ENCODE data around the gene SIX5.

SIX5 gene

DNA sequence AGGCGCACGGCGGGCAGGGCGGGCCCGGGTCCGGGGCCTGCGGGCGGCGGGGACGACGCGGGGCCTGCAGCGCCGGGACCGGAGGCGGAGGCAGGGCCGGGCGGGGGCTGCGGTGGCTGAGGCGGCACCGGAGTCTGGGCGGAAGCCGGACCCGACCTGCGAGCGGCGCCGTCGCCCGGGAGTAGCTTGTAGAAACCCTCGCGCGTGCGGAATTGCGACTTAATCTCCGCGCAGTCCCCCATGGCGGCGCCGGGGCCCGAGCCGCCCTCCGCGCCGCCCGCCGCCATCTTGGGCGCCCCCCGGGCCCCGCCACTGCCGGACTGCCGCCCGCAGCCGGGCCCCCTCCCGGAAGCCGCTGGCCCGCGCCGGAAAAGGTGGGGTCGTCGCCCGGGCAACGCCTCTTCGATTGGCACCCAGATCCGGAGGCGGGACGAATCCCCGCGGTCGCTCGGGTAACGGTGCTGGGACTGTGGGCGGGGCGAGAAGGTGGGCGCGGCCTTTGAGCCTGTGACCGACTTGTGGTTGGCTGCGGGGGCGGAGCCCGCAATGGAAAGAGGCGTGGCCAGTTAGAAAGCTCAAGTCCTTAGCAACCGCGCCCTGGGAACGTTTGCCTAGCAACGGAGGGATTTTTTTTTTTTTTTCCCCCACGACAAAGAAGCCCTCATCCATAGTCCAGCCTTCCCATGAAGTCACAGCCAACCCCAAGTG is 23.6 kb upstream of the SIX5 start, which contains the start of gene DMWD:
TSS of gene DMWD (minus strand) at position 376 of the 708 bp plus-strand sequence. CDS start at position 287, 89 bp downstream.
- peak; percentile 98 for DNase-seq (ENCODE audit: low spot score)

DNA sequence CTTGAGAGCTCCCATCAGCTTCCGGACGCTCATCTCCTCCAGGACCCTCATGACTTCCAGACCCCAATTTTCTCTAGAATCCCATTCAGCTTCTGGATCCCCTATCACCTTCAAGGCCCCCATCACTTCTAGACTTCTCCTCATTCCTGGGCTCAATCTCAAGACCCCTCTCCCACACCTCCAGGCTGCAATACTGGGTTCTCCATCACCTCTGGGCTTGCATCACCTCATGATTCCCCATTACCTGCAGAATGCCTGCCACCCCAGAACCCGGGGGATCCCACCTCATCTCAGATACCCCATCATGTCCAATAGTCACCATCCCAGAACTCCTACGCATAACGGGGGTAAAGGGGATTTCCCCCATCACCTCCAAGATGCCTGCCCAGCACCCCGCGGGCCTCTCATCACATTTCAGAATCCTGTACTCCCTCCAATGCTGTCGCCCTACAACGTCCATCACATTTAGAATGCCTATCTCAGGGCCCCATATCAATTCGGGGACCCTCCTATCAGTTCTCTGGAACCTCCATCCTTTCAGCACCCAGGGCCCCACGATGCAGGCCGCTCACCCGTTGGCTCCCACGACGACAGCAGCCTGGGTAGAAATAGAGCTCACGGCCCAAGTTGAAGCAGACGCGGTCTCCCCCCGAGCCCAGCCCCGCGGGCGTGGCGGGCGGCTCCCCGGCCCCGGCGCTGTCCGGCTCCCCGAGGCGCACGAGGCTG is 22.9 kb upstream of the SIX5 start:
- DNase-seq (ENCODE audit: low spot score): no peak

DNA sequence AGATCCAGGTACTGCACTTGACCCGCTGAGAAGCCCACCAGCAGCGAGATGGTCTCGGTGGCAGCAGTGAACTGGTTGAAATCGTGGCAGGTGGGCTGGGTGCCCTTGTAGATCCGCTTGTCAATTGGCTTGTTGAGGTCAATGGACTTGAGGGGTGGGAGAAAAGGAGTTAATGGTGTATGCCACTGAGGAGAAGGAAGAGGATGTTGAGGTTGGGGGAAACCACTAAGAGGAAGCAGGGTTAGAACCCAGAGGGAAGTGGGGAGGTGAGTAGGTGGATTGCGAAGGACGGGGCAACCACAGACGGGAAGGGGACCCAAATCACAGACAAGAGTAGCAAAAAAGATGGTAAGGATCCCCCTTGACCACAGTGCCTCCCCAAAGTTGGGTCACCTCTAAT is 21.9 kb upstream of the SIX5 start:
- DNase-seq (ENCODE audit: low spot score): no peak

DNA sequence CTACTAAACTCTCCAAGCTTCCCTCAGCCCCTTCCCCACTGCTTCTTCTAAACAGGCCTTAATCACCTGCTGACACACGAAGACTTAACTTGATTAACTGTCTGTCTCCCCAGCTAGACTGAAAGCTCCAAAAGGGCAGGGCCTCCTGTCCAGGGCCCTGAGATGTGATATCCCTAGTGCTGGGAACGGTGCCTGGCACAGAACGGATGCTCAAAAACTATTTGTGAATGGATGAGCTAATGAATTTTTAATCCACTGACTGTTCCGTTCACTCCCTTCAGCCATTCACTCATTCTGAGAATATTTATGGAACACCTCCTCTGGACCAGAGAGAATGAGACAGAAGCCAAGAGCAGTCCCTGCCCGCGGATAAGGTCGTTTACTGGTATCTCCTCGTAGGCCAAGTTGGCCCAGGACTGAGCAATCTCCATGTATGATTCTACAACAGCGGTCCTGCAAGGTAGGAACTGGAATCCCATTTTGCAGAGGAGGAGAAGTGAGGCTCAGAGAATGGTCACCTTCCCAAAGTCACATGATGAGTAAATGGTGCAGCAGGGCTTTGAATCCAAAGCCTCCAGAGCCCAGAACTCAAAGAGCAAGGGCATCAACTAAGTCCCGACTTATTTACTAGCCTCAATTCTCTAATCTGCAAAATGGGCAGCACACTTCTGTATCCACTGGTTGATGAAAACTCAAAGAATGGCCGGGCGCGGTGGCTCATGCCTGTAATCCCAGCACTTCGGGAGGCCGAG is 20.2 kb upstream of the SIX5 start:
- no peak for DNase-seq (ENCODE audit: low spot score)

DNA sequence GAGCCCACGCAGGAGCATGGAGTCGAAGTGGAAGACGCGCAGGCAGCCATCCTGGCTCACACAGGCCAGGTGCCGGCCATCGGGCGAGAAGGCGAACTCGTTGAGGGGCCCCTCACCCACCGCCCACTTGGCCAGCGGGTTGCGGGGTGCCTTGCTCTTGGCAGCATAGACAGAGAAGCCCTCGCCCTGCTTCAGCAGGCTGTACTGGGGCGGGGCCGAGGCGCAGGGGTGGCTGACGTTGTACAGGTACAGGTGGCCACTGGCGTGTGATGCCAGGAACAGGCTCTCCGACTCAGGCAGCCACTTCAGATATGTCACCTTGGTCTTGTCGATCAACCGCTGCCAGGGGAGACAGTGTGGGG is 17.5 kb upstream of the SIX5 start:
- no peak for DNase-seq (ENCODE audit: low spot score)

DNA sequence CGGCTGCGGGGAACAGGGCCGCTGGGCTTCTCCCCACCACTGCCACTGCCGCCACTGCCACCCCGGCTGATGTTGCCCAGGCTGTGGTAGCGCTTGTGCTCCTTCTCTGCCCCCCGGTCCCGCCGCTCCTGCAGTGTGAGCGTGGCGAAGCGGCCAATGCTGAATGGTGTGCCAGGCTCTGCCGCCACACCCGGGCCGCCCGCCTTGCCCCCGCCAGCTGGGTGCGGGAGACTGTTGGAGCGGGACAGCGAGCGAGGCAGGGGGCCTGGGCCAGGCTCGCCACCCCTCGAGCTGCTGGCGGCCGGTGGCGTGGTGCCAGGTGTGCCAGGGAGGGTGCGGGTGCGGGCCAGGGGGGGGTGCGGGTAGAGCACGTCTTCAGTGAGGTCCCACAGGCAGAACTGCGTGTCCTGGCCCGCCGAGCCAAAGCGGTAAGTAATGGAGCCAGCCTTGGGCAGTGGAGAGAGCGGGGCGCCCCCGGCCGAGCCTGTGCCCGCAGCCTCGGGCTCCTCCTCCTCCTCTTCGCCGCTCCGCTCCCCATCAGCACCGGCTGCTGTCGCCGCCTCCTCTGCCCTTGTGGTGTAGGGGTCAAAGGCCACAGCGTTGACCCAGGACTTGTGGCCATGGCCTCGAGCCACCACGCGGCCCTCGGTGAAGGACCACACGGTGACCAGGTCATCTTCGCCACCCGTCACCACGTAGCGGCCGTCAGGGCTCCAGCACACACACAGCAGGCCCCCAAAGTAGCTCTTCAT is 16.9 kb upstream of the SIX5 start:
- no peak for DNase-seq (ENCODE audit: low spot score)

DNA sequence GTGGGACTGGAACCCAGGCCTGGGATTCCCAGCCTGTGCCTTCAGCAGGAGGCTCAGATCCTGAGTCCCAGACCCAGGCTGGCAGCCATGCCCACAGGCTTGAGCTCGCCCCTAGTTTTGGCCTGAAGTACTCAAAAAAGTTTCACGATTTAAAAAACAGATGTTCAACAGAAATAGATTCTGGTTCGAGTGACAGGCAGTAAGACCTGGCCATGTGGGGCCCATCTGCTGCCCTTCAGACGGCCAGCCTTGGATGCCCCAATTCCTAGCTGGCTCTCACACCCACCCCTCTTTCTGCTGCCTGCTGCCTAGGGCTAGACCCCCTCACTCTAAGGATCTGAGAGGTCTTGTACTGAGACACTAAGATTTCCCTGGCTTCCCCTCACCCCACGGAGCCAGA is 16.0 kb upstream of the SIX5 start:
- DNase-seq (ENCODE audit: low spot score): no peak

DNA sequence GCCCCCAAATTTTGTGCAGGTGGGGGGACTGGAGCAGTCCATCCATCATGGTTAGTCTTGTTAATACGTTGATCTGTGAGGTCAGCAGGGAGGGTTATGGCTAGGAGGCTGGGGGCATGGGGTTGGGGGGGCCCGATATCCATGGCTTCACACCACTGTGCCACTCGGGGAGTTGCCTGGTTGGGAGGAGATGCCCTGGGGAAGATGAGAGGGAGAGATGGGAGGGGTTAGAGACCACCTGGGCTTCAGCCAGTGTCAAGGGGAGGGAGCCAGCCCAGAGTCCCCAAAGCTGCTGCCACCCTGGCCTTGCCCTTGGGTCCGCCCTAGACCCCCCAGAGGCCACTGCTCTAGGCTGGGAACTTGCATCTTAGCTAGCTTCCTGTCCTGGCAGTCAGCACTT is 15.0 kb upstream of the SIX5 start:
- DNase-seq (ENCODE audit: low spot score): no peak

DNA sequence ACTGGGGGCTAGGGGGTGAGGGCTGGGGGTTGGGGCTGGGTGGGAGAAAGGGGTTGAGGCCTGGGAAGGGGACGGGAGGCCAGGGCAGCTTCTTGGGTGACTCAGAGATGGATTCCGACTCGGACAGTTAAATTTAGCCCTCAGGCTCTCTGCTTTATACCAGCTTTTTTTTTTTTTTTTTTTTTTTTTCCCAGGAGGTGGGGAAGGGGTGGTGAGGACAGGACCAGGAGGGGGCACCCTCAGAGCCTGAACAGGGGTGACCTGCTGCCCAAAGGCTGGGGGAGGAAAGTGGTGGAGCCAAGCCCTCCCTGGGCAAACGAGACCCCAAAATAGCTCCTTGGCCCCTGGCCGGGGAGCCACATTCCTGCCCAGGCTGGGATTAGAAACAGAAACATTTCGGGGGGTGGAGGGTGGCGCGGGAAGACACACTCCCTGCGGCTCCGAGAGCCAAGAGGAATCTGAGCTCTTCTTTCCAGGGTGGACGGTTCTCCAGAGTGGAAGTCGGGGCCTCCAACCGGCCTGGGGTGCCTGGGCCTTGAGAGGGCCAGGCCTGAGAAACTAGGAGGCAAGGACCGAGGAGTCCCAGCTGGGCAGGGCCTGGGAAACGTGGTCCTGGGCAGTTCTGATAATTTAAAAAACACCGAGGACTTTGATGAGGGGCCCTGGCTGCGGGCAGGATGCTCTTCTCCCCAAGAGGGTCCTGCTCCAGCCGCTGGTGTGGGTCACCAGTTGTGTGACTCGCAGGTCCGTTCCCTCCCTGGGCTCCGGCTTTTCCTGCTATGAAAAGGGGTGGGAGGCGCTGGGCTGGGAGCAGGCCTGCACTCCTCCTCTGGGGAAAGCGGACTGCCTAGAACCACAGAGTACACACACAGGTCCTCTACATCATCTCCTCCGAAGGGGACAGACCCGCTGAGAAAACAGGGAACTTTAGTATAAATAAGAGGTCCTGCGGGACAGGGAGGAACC is 14.1 kb upstream of the SIX5 start:
- no peak for DNase-seq (ENCODE audit: low spot score)

DNA sequence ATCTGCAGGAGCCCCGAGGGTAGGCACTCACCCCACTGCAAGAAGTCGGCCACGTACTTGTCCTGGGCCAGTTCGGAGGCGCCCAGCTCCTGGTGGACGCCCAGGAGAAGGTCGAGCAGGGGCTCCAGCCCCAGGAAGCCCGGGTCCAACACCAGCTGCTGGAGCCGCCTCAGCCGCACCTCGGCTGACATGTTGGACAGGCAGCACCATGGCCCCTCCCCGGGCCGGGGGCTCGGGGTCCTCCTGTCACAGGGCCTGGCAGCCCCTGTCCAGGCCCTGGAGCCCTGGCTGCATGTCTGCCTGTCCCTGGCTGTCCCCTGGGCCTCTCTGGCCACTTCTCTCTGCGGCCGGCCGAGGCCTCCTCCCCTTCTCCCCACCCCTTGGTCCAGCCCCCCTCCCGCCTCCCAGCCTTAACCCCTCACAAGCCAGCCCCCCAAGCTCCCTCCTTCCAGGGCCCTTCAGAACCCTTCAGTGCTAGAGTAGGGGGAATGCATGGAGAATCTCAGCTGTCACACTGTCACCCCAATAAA is 13.2 kb upstream of the SIX5 start, which contains the start of gene DMPK:
TSS of gene DMPK (minus strand) at position 329 of the 530 bp plus-strand sequence. CDS start at position 191, 138 bp downstream.
- no peak for DNase-seq (ENCODE audit: low spot score)

DNA sequence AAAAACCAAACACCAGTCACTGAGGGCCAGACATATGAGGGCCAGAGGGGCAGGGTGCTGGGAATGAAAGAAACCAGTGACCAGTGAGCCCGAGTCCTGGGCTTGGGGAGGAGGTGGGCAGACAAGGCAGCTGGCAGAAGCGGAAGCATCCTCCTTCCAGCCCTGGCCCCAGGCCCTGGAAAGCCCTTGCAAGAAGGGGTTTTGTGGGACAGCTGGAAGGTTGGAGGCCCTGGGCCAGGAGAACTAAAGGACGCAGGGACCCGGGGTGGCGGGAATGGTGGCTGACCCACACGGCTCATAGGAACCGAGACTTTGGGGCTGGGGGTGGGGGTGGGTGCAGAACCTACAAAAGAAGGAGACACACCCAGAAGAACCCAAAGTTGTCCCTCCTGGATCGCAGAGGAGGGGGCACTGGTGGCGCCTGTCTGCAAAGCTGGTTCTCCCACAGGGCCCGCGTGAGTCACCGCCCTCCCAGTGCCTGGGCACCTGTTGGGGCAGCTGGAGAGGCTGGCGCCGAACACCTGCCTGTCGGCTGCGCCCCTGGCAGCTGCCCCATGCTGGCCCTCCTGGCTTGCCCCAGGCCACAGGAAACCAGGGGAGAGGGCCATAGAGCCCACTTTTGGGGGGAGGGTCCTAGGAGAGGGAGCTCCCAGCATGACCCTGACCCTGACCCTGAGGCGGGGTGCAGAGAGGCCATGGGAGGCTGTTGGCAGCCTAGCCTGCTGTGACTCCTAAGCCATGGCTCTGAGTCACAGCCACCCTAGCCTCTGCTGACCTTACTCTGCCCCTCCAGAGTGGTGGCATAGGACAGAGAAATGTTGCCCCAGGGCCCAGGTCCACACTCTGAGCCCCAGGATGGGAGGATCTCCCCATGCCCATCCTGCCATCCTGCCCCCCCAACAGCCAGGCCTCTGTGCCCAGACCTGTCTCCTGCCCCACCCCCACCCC is 12.4 kb upstream of the SIX5 start:
- DNase-seq (ENCODE audit: low spot score): peak; percentile 43

DNA sequence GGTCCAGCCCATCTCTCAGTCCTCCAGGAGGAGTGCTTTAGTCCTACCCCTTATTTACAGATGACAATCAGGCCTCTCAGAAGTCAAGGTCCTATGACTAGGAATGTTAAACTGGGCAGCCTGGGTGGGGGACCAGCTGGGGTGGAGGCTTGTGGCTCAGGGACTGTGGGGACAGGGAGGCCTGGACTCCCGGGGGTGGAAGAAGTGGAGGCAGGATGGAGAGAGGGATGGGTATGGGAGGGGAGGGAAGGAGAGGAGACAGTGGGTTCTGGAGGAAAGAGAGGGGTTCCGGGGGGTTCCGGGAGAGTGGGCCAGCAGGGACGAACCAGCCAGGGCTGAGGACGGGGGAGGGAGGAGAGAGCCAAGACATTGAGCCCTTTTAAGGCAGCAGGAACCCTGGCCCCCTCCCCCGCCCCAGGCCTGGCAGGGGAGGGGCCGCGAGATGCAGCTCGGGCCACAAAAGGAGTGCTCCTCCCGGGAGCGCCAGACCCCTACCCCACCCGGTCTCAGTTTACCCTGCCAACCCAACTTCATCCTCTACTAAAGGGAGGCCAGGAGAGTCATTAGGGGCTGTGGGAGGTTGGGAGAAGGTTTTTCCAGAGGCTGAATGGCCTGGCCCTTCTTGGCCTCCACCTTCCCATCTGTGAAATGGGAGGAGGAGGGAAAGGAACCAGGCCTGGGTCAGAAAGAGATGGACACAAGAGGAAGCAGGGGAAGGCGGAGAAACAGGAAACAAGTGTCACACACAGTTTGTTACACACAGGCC is 11.6 kb upstream of the SIX5 start:
- no peak for DNase-seq (ENCODE audit: low spot score)

DNA sequence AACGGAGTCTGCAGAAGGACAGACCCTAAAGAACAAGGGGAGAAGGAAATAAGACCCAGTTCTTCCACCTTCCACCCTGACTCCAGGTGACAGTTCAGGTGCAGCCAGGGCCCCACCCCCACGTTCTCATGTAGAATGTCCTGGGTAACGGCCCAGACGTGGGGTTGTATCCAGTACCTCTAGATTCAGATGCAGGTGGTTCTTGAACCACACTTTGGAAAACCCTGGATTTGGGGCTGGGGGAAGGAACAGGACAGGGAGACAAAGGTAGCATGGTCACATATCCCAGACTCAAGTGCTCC is 11.0 kb upstream of the SIX5 start:
- no peak for DNase-seq (ENCODE audit: low spot score)

DNA sequence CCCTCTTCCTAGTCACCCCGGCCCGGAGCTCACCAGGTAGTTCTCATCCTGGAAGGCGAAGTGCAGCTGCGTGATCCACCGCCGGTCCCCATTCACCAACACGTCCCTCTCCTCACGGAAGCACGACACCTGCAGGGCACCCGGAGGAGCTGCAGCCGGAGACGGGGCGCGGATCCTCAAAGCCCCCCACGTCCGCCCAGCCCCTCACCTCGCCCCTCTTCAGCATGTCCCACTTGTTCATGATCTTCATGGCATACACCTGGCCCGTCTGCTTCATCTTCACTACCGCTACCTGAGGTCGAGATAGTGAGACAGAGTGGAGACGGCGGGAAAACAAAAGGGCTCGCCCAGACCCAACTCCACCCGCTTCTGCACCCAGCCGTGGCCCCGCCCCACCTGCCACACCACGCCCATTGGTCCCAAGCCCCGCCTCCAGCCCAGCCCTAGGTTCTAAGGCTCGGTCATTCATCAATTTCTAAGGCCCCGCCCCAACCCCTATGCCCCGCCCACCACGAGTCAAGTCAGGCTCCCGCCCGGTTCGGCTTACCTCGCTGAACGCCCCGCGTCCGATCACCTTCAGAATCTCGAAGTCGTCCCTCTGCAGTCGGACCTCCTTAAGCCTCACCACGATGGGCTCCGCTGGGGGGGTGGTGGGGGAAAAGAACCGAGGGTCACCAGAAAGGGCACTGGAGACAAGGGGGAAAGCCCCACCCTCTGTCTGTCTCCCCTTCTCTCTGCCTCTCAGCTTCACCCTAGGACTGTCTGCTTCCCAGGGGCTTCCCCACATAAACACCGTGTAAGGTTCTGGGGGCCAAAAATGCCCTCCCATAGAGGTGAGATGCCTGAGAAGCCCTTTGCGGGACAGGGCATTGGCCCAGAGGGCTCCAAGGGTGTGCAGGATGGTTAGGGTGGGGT is 10.4 kb upstream of the SIX5 start:
- peak; percentile 86 for DNase-seq (ENCODE audit: low spot score)

DNA sequence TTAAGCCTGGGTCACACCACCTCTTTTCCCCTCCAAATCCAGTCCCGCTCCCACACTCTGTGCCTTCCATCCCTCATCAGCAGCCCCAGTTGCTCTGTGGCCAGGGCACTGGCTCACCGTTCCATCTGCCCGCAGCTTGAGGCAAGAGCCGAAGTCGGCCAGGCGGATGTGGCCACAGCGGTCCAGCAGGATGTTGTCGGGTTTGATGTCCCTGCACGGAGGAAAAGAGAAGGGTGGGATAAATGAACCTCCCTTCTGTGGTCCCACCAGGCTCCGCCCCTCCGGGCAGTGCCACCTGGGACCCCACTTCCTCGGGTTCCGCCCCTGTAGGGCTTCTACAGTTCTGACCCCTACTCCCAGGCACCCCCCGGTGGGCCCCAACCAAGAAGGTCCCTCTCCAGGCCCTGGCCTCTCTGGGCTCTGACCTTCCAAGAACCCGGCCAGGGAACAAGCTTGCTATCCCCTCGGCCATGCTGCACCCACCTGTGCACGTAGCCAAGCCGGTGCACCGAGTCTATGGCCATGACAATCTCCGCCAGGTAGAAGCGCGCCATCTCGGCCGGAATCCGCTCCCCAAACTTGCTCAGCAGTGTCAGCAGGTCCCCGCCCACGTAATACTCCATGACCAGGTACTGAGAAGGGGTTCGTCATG is 9.1 kb upstream of the SIX5 start:
- DNase-seq (ENCODE audit: low spot score): no peak

DNA sequence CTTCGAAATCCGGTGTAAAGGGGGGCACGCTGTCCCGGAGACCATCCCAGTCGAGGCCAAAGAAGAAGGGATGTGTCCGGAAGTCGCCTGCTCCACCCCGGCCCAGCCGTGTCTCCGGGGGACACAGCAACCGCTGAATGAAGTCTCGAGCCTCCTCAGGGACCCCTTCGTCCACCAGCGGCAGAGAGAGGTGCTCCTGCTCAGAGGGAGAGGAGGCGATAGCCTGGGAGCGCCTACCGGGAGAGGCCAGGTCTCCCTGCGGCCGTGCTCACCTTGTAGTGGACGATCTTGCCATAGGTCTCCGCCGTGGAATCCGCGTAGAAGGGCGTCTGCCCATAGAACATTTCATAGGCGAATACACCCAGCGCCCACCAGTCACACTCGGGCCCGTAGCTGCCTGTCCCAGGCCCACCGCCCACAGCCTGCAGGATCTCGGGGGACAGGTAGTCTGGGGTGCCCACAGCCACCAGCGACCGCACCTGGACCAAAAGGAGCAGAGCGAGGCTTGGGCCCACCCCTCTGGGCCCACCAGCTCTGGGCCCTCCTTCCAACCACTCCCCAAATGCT is 8.4 kb upstream of the SIX5 start:
- DNase-seq (ENCODE audit: low spot score): no peak

DNA sequence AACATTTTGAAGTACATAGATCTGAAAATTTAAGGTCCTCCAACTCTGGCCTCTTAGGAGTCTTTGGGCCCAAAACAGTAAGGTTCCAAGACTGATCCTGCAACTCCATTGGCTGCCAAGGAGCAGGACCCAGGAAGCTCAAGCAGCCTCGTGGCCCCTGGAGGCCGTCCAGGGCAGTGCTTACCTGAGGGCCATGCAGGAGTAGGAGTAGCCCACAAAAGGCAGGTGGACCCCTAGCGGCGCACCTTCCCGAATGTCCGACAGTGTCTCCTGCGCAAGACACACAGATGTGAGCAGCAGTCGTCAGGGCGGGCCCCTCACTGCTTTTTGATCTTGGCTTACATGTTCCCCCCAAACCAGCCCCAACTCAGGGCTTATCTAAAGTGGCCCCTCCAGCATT is 5.7 kb upstream of the SIX5 start:
- DNase-seq (ENCODE audit: low spot score): no peak

Data from RKO (cell line).